ENCODE measurements around the gene ESRRA. TPM values are rescaled to one million over a fixed set of nuclear protein-coding genes. Genes with fewer than 3 reads are reported as not detected.
A peak's percentile ranks its signal among the peaks of the same experiment; 100 is the strongest.

The ESRRA gene
- total and polyA plus RNA-seq, 9 of the 15 experiments (the other 6 are each of a cell fraction or from before 2014, with no cell fraction given), result 0.27 to 89.7 (median 23.7) TPM

DNA sequence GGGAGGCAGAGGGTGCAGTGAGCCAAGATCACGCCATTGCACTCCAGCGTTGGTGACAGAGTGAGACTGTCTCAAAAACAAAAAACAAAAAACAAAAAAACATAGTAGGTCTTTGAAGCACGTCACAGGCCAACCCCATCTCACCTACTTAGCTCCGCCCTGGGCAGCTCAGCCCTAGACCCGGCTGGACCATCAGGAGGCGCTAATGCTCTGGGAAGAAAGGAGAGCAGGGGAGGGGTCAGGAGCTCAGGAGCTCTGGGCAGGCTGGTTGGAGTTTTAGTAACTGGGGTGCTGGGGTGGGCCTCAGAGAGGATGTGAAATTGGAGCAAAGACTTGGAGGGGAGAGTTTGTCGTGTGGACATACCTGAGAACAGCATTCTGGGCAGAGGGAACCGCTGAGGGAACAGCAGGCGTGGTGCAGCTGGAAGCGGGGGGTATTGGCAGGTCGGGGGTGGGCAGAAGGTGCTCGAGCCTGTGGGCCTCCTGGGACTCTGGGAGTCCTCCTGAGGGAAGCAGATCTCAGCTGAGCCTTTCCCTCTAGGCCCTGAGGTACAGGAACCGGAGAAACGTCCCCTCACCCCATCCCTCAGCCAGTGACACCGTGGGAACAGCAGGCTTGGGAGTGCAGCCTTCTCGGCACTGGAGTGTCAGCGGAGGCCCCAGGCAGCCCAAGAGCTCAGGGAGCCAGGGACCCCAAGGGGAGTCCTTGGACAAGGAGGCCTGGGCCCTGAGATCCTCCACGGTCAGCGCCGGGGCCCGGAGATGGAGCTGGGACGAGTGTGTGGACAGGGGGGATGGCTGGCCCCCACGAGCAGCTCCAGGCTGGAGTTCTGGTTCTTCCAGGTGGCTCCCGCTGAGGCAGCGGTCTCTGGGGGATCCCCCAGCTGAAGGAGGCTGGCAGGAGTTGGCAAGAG lies 51.4 kb downstream of the ESRRA start (continued):
- TF ChIP-seq, protein P1, sequence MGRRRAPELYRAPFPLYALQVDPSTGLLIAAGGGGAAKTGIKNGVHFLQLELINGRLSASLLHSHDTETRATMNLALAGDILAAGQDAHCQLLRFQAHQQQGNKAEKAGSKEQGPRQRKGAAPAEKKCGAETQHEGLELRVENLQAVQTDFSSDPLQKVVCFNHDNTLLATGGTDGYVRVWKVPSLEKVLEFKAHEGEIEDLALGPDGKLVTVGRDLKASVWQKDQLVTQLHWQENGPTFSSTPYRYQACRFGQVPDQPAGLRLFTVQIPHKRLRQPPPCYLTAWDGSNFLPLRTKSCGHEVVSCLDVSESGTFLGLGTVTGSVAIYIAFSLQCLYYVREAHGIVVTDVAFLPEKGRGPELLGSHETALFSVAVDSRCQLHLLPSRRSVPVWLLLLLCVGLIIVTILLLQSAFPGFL (CRISPR knock-in tag; IDR thresholded peaks at IDR 0.05), result no peak
- TF ChIP-seq XRCC5 (IDR thresholded peaks at IDR 0.05; ENCODE audit: low read depth, low read length) (peak; percentile 79), ZNF740 (CRISPR knock-in tag; IDR thresholded peaks at IDR 0.05) (peak; percentile 71), ZNF740 (tag; IDR thresholded peaks at IDR 0.05) (no peak), SOX6 (IDR thresholded peaks at IDR 0.05) (0 out of 2 replicates have a peak, but pooled peaks have one; percentile 14), MYC (IDR thresholded peaks at IDR 0.05; ENCODE audit: low read depth, low read length) (0 out of 2 replicates have a peak, but pooled peaks have one; percentile 15), MYC (CRISPR knock-in tag; IDR thresholded peaks at IDR 0.05; ENCODE audit: borderline replicate concordance, low read depth) (no peak), ARNT (IDR thresholded peaks at IDR 0.05) (0 out of 4 replicates have a peak, but pooled peaks of 1 of the 2 experiments have one; percentile 56)
- TF ChIP-seq, protein P2, sequence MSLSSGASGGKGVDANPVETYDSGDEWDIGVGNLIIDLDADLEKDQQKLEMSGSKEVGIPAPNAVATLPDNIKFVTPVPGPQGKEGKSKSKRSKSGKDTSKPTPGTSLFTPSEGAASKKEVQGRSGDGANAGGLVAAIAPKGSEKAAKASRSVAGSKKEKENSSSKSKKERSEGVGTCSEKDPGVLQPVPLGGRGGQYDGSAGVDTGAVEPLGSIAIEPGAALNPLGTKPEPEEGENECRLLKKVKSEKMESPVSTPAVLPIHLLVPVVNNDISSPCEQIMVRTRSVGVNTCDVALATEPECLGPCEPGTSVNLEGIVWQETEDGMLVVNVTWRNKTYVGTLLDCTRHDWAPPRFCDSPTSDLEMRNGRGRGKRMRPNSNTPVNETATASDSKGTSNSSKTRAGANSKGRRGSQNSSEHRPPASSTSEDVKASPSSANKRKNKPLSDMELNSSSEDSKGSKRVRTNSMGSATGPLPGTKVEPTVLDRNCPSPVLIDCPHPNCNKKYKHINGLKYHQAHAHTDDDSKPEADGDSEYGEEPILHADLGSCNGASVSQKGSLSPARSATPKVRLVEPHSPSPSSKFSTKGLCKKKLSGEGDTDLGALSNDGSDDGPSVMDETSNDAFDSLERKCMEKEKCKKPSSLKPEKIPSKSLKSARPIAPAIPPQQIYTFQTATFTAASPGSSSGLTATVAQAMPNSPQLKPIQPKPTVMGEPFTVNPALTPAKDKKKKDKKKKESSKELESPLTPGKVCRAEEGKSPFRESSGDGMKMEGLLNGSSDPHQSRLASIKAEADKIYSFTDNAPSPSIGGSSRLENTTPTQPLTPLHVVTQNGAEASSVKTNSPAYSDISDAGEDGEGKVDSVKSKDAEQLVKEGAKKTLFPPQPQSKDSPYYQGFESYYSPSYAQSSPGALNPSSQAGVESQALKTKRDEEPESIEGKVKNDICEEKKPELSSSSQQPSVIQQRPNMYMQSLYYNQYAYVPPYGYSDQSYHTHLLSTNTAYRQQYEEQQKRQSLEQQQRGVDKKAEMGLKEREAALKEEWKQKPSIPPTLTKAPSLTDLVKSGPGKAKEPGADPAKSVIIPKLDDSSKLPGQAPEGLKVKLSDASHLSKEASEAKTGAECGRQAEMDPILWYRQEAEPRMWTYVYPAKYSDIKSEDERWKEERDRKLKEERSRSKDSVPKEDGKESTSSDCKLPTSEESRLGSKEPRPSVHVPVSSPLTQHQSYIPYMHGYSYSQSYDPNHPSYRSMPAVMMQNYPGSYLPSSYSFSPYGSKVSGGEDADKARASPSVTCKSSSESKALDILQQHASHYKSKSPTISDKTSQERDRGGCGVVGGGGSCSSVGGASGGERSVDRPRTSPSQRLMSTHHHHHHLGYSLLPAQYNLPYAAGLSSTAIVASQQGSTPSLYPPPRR (CRISPR knock-in tag; IDR thresholded peaks at IDR 0.05; ENCODE audit: borderline replicate concordance), result no peak
- TF ChIP-seq, protein P3, sequence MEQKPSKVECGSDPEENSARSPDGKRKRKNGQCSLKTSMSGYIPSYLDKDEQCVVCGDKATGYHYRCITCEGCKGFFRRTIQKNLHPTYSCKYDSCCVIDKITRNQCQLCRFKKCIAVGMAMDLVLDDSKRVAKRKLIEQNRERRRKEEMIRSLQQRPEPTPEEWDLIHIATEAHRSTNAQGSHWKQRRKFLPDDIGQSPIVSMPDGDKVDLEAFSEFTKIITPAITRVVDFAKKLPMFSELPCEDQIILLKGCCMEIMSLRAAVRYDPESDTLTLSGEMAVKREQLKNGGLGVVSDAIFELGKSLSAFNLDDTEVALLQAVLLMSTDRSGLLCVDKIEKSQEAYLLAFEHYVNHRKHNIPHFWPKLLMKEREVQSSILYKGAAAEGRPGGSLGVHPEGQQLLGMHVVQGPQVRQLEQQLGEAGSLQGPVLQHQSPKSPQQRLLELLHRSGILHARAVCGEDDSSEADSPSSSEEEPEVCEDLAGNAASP (IDR thresholded peaks at IDR 0.05), result no peak
